HepG2 (cell line): ENCODE data around the gene COL27A1. TPM values are rescaled to one million over a fixed set of nuclear protein-coding genes. Genes with fewer than 3 reads are reported as not detected.

Source experiments
- ATAC-seq: fragments of 200-7000 bp; cut with Tn5 transposase; 3 replicates; pipeline ENCODE4 v1.9.1; 2020; ENCODE audit warnings: mild to moderate bottlenecking, moderate library complexity
- BruUV-seq: library from RNA; stranded (reverse); fragments of 400-500 nt; replicated peaks from 2 replicates; lab custom pipeline; 2021; lab: Mats Ljungman, UMichigan
- CTCF ChIA-PET: fragments of 300-600 bp; formaldehyde crosslinking; extraction: SDS; loops from one replicate; lab custom pipeline; 2021; ENCODE audit warnings: low total read pairs, inconsistent platforms, low intra/inter-chr PET ratio; lab: Yijun Ruan, JAX
- POLR2A ChIA-PET: fragments of 350-600 bp; sonication (Branson Sonifier 250); formaldehyde crosslinking; loops from one replicate; lab custom pipeline; 2020; ENCODE audit warnings: antibody characterized with exemption, inconsistent platforms; lab: Yijun Ruan, JAX
- DNase-seq: peaks from one replicate; pipeline ENCODE4 v3.0.0-alpha.2; 2015; ENCODE audit warnings: low spot score
- FAIRE-seq: peaks from 3 replicates; lab custom pipeline; 2011; peaks lifted over from hg19 to GRCh38; lab: Jason Lieb, UNC
- H2AFZ ChIP-seq: one replicate; pipeline ENCODE4 v1.6.1; 2011; ENCODE audit warnings: low read length, inconsistent platforms
- H3K27ac ChIP-seq: fragments of 300-600 bp; 3 replicates; pipeline ENCODE4 v1.8.0; 2011; ENCODE audit warnings: mixed run types, mild to moderate bottlenecking, mixed read lengths, low read length, inconsistent platforms; ENCODE audit not compliant: insufficient read depth; ENCODE audit errors: extremely low read length
- H3K27me3 ChIP-seq, 2 experiments: fragments of 200-600 bp in 1 of 2; 2 replicates in 1 of 2; 3 replicates in 1 of 2; pipeline versions ENCODE4 v1.6.0 to v1.8.0; 2011; ENCODE audit warnings: low read length in 2 of 2, mild to moderate bottlenecking in 2 of 2, moderate library complexity in 2 of 2, inconsistent platforms in 1 of 2; ENCODE audit not compliant: insufficient read depth in 2 of 2, control insufficient read depth in 1 of 2
- H3K36me3 ChIP-seq, 2 experiments: fragments of 200-600 bp in 1 of 2; replicated peaks in 1 of 2; 2 replicates in 1 of 2; 3 replicates in 1 of 2; pipeline versions ENCODE4 v1.5.1 to v1.8.0; 2011; ENCODE audit warnings: low read length in 2 of 2, inconsistent platforms in 1 of 2; ENCODE audit not compliant: insufficient read depth in 2 of 2, control insufficient read depth in 1 of 2
- H3K4me1 ChIP-seq: 2 replicates; pipeline ENCODE4 v1.5.1; 2012; ENCODE audit warnings: low read length, inconsistent platforms; ENCODE audit not compliant: insufficient read depth
- H3K4me2 ChIP-seq: 2 replicates; pipeline ENCODE4 v1.6.0; 2011; ENCODE audit warnings: low read depth, low read length, inconsistent platforms
- H3K4me3 ChIP-seq, 3 experiments: fragments of 200-600 bp in 1 of 3; sonication (generic), shearing (Covaris generic) in 1 of 3; replicated peaks in 1 of 3; 2 replicates each; pipeline ENCODE4 v1.5.1; 2011 to 2016; ENCODE audit warnings: low read length in 3 of 3, inconsistent platforms in 2 of 3, low read depth in 2 of 3, mild to moderate bottlenecking in 2 of 3, control low read depth in 1 of 3, mixed read lengths in 1 of 3; ENCODE audit not compliant: insufficient read depth in 1 of 3
- H3K79me2 ChIP-seq: one replicate; pipeline ENCODE4 v1.6.1; 2011; ENCODE audit warnings: low read length, inconsistent platforms; ENCODE audit not compliant: insufficient read depth
- H3K9ac ChIP-seq: 2 replicates; pipeline ENCODE4 v1.6.0; 2011; ENCODE audit warnings: mild to moderate bottlenecking, low read depth, low read length, inconsistent platforms; ENCODE audit not compliant: insufficient read depth
- H3K9me3 ChIP-seq: 2 replicates; pipeline ENCODE4 v1.5.1; 2012; ENCODE audit warnings: mild to moderate bottlenecking, low read length
- H4K20me1 ChIP-seq: 2 replicates; pipeline ENCODE4 v1.6.0; 2011; ENCODE audit warnings: inconsistent platforms, mild to moderate bottlenecking, low read length, moderate library complexity; ENCODE audit not compliant: insufficient read depth
- DRAP1 ChIP-seq: IDR thresholded peaks from 2 replicates; pipeline ENCODE4 v1.6.1; 2016; ENCODE audit warnings: missing genetic modification reagents, missing compliant biosample characterization
- HOXA7 ChIP-seq: sonication (generic); formaldehyde crosslinking; IDR thresholded peaks from 2 replicates; pipeline ENCODE4 v1.8.1; 2022; ENCODE audit warnings: mild to moderate bottlenecking, missing genetic modification reagents, moderate library complexity
- KAT8 ChIP-seq: IDR thresholded peaks from 2 replicates; pipeline ENCODE4 v1.6.1; 2016; ENCODE audit warnings: missing genetic modification reagents, missing compliant biosample characterization
- RARA ChIP-seq: IDR thresholded peaks from 2 replicates; pipeline ENCODE4 v1.6.1; 2016; ENCODE audit warnings: missing genetic modification reagents, missing compliant biosample characterization
- RARG ChIP-seq: sonication (generic); formaldehyde crosslinking; IDR thresholded peaks from 2 replicates; pipeline ENCODE4 v1.4.0; 2020; ENCODE audit warnings: low read depth, mild to moderate bottlenecking, missing genetic modification reagents
- SOX6 ChIP-seq, 2 experiments: fragments of 450-650 bp in 1 of 2; sonication (generic) in 1 of 2; formaldehyde crosslinking in 1 of 2; IDR thresholded peaks; 2 replicates each; pipeline versions ENCODE4 v1.4.0 to v1.6.1; 2017 to 2020; ENCODE audit warnings: antibody characterized with exemption in 1 of 2, mild to moderate bottlenecking in 1 of 2, missing genetic modification reagents in 1 of 2
- ZNF207 ChIP-seq: fragments of 450-650 bp; IDR thresholded peaks from 2 replicates; pipeline ENCODE4 v1.6.1; 2016; ENCODE audit warnings: antibody characterized with exemption, borderline replicate concordance
- ZNF407 ChIP-seq: sonication (generic); formaldehyde crosslinking; IDR thresholded peaks from one replicate; pipeline ENCODE4 v1.5.1; 2020; ENCODE audit warnings: mild to moderate bottlenecking, missing genetic modification reagents; ENCODE audit errors: not compliant biosample characterization
- ZNF484 ChIP-seq: sonication (generic); formaldehyde crosslinking; IDR thresholded peaks from 2 replicates; pipeline ENCODE4 v1.5.1; 2020; ENCODE audit warnings: mild to moderate bottlenecking, low read depth, missing genetic modification reagents, borderline replicate concordance
- ZNF567 ChIP-seq: sonication (generic); formaldehyde crosslinking; IDR thresholded peaks from 2 replicates; pipeline ENCODE4 v1.8.1; 2023; ENCODE audit warnings: mild to moderate bottlenecking, missing genetic modification reagents, borderline replicate concordance
- ZNF597 ChIP-seq: sonication (generic); formaldehyde crosslinking; IDR thresholded peaks from 2 replicates; pipeline ENCODE4 v1.5.0; 2020; ENCODE audit warnings: missing genetic modification reagents
- ZNF83 ChIP-seq: sonication (generic); formaldehyde crosslinking; IDR thresholded peaks from 2 replicates; pipeline ENCODE4 v1.4.0; 2020; ENCODE audit warnings: missing genetic modification reagents, mild to moderate bottlenecking, borderline replicate concordance
- WGBS: methylation state at CpG from one replicate; pipeline ENCODE4 v1.1.6; 2017; ENCODE audit warnings: low lambda C conversion rate; 5-methylcytosine and 5-hydroxymethylcytosine counted together
- in situ Hi-C: cut with HindIII; loops from 2 replicates; pipeline ENCODE4 v1.10.0; 2017; ENCODE audit warnings: low pct_unique_long_range_greater_than_20kb; ENCODE audit not compliant: extremely low pct_ligation_motif_present
- intact Hi-C: fragments of 100-400 bp; cut with micrococcal nuclease; formaldehyde crosslinking; loops from one replicate; pipeline ENCODE4 v1.10.0; 2022; ENCODE audit not compliant: unreplicated experiment
- polyA plus RNA-seq, 8 experiments: library from polyadenylated mRNA; depleted of rRNA in 3 of 8; stranded (reverse) in 7 of 8; unstranded in 1 of 8; fragments of >200 nt; fragmentation: Illumina TruSeq in 4 of 8; extraction: Trizol in 4 of 8; gene quantifications; 2 replicates each; pipeline versions ENCODE4 v1.2.1 to v1.2.3, GENCODE V29; 2011 to 2016; ENCODE audit warnings: low read depth in 4 of 8, missing spikeins in 1 of 8, mixed read lengths in 1 of 8; ENCODE audit not compliant: insufficient read depth in 1 of 8
- total RNA-seq, 5 experiments: library from RNA; depleted of rRNA; stranded (reverse); fragments of >200 nt; fragmentation: Illumina TruSeq; extraction: Trizol; gene quantifications; 2 replicates each; pipeline ENCODE4 v1.2.3, GENCODE V29; 2016; ENCODE audit warnings: low read depth in 1 of 5
- TF ChIP-seq, protein P1 (sequence below): sonication (generic); formaldehyde crosslinking; IDR thresholded peaks from 2 replicates; pipeline ENCODE4 v1.5.0; 2020; ENCODE audit warnings: missing genetic modification reagents

Gene COL27A1
- total and polyA plus RNA-seq, 2 of the 13 experiments (the other 11 are each of a cell fraction or from before 2014, with no cell fraction given): 71.3 to 89.1 TPM

GRCh38 chr9:114110180-114110579, 45.2 kb upstream of the COL27A1 start (continued):
- no peak for TF ChIP-seq ZNF407 (CRISPR knock-in tag)
- TF ChIP-seq RARA: peak; percentile 83

DNA sequence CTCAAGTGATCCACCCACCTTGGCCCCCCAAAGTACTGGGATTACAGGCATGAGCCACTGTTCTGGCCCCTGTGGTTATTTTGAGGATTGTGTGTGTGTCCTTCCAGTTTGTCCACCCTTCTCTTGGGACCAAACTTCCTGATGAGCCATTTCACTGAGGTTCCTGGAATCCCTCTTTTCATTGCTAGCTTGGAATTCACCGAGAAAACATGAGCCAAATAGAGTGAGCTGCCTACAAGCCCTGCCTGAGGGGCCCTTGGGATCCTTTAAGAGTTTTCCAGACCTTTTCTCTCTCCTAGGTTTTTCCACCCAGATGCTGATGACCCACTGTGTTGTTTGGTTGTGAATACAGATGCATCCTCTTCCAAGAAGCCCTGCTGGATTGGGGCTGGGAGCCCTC, 43.0 kb upstream of the COL27A1 start:
- 55% methylated on average over 1 of the region's 1 CpG for WGBS
- Histone ChIP-seq H3K79me2 (no peaks in the 10 kb centered on the region), H2AFZ (no peak overlapping the region), H3K4me1 (peaks cover 87% of the 10 kb centered on the region), H3K27ac (no peak overlapping the region), H3K27me3 (no peaks in the 10 kb centered on the region), H3K4me2 (no peak overlapping the region), H4K20me1 (no peaks in the 10 kb centered on the region), H3K36me3 (no peaks in the 10 kb centered on the region), H3K9me3 (no peaks in the 10 kb centered on the region), H3K9ac (no peak overlapping the region), H3K4me3 (no peak overlapping the region)
- CTCF ChIA-PET: no interaction called here
- DNase-seq: no peak
- FAIRE-seq: no peak
- ATAC-seq: no peak
- intact Hi-C loops (no loop called here), in situ Hi-C loops (no loop called here)
- POLR2A ChIA-PET: interaction anchor here (1.0 kb wide), 1 partner anchor 13 kb away, joined by 3 read pairs; the partner anchor contains the start of gene KIF12
- no TSS peak for BruUV-seq
- TF ChIP-seq DRAP1 (CRISPR knock-in tag) (no peak), SOX6 (IDR thresholded peaks at IDR 0.05) (no peak), SOX6 (CRISPR knock-in tag; IDR thresholded peaks at IDR 0.05) (no peak), ZNF597 (CRISPR knock-in tag) (no peak), ZNF567 (CRISPR knock-in tag) (no peak), ZNF83 (CRISPR knock-in tag) (no peak), KAT8 (no peak), ZNF207 (no peak), RARG (CRISPR knock-in tag) (no peak), HOXA7 (CRISPR knock-in tag) (no peak), ZNF484 (CRISPR knock-in tag) (no peak)
- TF ChIP-seq, protein P1, sequence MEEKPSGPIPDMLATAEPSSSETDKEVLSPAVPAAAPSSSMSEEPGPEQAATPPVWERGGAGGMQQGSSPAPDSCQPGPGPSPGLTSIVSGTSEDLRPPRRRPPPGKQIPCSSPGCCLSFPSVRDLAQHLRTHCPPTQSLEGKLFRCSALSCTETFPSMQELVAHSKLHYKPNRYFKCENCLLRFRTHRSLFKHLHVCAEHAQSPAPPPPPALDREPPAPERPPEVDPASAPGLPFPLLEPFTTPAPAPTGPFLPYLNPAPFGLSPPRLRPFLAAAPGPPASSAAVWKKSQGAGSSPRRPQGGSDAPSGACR (CRISPR knock-in tag): no peak
